SK-N-SH (cell line): ENCODE results near the gene SBF2.

Experiments
- EZH2phosphoT487 ChIP-seq: fragments of 200-600 bp; sonication (generic); IDR thresholded peaks from 2 replicates; pipeline ENCODE4 v1.6.1; 2017; ENCODE audit warnings: low read depth, mixed run types, mild to moderate bottlenecking, antibody characterized with exemption, moderate library complexity, borderline replicate concordance
- GABPA ChIP-seq: IDR thresholded peaks from 2 replicates; pipeline ENCODE4 v1.4.0; 2012; ENCODE audit warnings: low read depth, mild to moderate bottlenecking

- TF ChIP-seq GABPA (no peak), EZH2phosphoT487 (no peak)
Measured at GRCh38 chr11:10117709-10118351, 176.2 kb downstream of the SBF2 start.
